Fibroblast of lung (primary cell): ENCODE measurements around the gene NPC1L1. TPM values are rescaled to one million over a fixed set of nuclear protein-coding genes. Genes with fewer than 3 reads are reported as not detected.

ENCODE experiments used
- DNase-seq, 2 donors: peaks; one replicate each; pipeline versions ENCODE4 v3.0.0 to v3.0.0-alpha.2; 2010; ENCODE audit warnings: low read depth in 2 of 2
- H2AFZ ChIP-seq: 2 replicates; pipeline ENCODE4 v1.5.1; 2012; ENCODE audit warnings: low read length, control low read depth, inconsistent platforms
- H3K27ac ChIP-seq: 2 replicates; pipeline ENCODE4 v1.5.1; 2011; ENCODE audit warnings: low read length, control low read depth; ENCODE audit not compliant: insufficient read depth
- H3K27me3 ChIP-seq: 2 replicates; pipeline ENCODE4 v1.5.1; 2011; ENCODE audit warnings: mild to moderate bottlenecking, low read length; ENCODE audit not compliant: control insufficient read depth, insufficient read depth
- H3K36me3 ChIP-seq: 2 replicates; pipeline ENCODE4 v1.5.1; 2011; ENCODE audit warnings: low read length; ENCODE audit not compliant: control insufficient read depth, insufficient read depth
- H3K4me1 ChIP-seq: 2 replicates; pipeline ENCODE4 v1.5.1; 2011; ENCODE audit warnings: low read length; ENCODE audit not compliant: control insufficient read depth, insufficient read depth; ENCODE audit errors: extremely low read depth
- H3K4me2 ChIP-seq: 2 replicates; pipeline ENCODE4 v1.5.1; 2011; ENCODE audit warnings: low read length, control low read depth; ENCODE audit not compliant: insufficient read depth; ENCODE audit errors: extremely low read depth
- H3K4me3 ChIP-seq, 4 experiments: fragments of 200-600 bp in 1 of 4; sonication (generic) in 1 of 4; replicated peaks in 1 of 4; 2 replicates each; pipeline ENCODE4 v1.5.1; 2011 to 2016; ENCODE audit warnings: low read length in 4 of 4, low read depth in 3 of 4, mild to moderate bottlenecking in 3 of 4, control low read depth in 2 of 4, inconsistent platforms in 1 of 4, mixed read lengths in 1 of 4; ENCODE audit not compliant: insufficient read depth in 1 of 4; ENCODE audit errors: control extremely low read depth in 1 of 4
- H3K79me2 ChIP-seq: 2 replicates; pipeline ENCODE4 v1.5.1; 2012; ENCODE audit warnings: mild to moderate bottlenecking, low read length, inconsistent platforms; ENCODE audit not compliant: control insufficient read depth, insufficient read depth
- H3K9ac ChIP-seq: 2 replicates; pipeline ENCODE4 v1.5.1; 2011; ENCODE audit warnings: mild to moderate bottlenecking, low read length, control low read depth; ENCODE audit not compliant: insufficient read depth
- H3K9me3 ChIP-seq: 2 replicates; pipeline ENCODE4 v1.5.1; 2012; ENCODE audit warnings: low read depth, low read length; ENCODE audit not compliant: control insufficient read depth, insufficient read depth
- H4K20me1 ChIP-seq: 2 replicates; pipeline ENCODE4 v1.5.1; 2011; ENCODE audit warnings: low read length; ENCODE audit not compliant: control insufficient read depth, insufficient read depth; ENCODE audit errors: extremely low read depth
- CTCF ChIP-seq, 2 donors: IDR thresholded peaks in 1 of 2; conservative IDR thresholded peaks in 1 of 2; 1 replicate in 1 of 2; 2 replicates in 1 of 2; pipeline ENCODE4 v1.5.1; 2011 to 2012; ENCODE audit warnings: low read length in 2 of 2, control low read depth in 1 of 2, inconsistent platforms in 1 of 2, low read depth in 1 of 2, mild to moderate bottlenecking in 1 of 2
- EZH2 ChIP-seq: IDR thresholded peaks from 2 replicates; pipeline ENCODE4 v1.5.1; 2012; ENCODE audit warnings: low read length, control low read depth, mild to moderate bottlenecking; ENCODE audit errors: missing control alignments
- polyA plus RNA-seq, 2 donors: library from polyadenylated mRNA; depleted of rRNA in 1 of 2; stranded (reverse) in 1 of 2; unstranded in 1 of 2; fragments of >200 nt; gene quantifications; 2 replicates each; pipeline ENCODE4 v1.2.1, GENCODE V29; 2011 to 2012; ENCODE audit warnings: missing spikeins in 1 of 2
- total RNA-seq: library from RNA; depleted of rRNA; stranded (reverse); fragments of >200 nt; gene quantifications from 2 replicates; pipeline ENCODE4 v1.2.1, GENCODE V29; 2014

NPC1L1 gene
- total and polyA plus RNA-seq, 2 donors (not counting 1 experiment from before 2014, with no cell fraction given), result under 0.01 to 0.05 TPM

GRCh38 chr7:44549457-44549856 is 8.3 kb upstream of the NPC1L1 start:
- peaks cover 5% of the 10 kb centered on the region for H3K27me3 ChIP-seq
- H3K36me3 ChIP-seq, result no peaks in the 10 kb centered on the region
- H3K4me2 ChIP-seq, result no peak overlapping the region
- H4K20me1 ChIP-seq, result no peaks in the 10 kb centered on the region
- TF ChIP-seq CTCF (conservative IDR thresholded peaks at IDR 0.05 in 1 of 2, IDR thresholded peaks at IDR 0.05 in 1 of 2; ENCODE audit: low read depth in 1 of 2, low read length in 2 of 2) (no peak), EZH2 (no peak)
- H3K4me1 ChIP-seq, result no peaks in the 10 kb centered on the region
- no peak for DNase-seq
- no peaks in the 10 kb centered on the region for H3K9me3 ChIP-seq
- no peak overlapping the region for H2AFZ ChIP-seq
- no peak overlapping the region for H3K4me3 ChIP-seq
- no peaks in the 10 kb centered on the region for H3K79me2 ChIP-seq
- H3K9ac ChIP-seq, result no peak overlapping the region
- no peak overlapping the region for H3K27ac ChIP-seq

- DNase-seq, result no peak
- Histone ChIP-seq H3K4me3 (no peak overlapping the region), H4K20me1 (no peaks in the 10 kb centered on the region), H3K36me3 (no peaks in the 10 kb centered on the region), H3K4me1 (no peaks in the 10 kb centered on the region), H3K9ac (no peak overlapping the region), H3K4me2 (no peak overlapping the region), H3K27ac (no peak overlapping the region), H3K9me3 (no peaks in the 10 kb centered on the region), H3K27me3 (peaks cover 5% of the 10 kb centered on the region), H3K79me2 (no peaks in the 10 kb centered on the region), H2AFZ (no peak overlapping the region)
- TF ChIP-seq CTCF (conservative IDR thresholded peaks at IDR 0.05 in 1 of 2, IDR thresholded peaks at IDR 0.05 in 1 of 2; ENCODE audit: low read depth in 1 of 2, low read length in 2 of 2) (no peak), EZH2 (no peak)
These were observed 7.8 kb upstream of the NPC1L1 start for GRCh38 chr7:44548893-44549292.

- Histone ChIP-seq H3K27ac (no peak overlapping the region), H3K4me2 (peak overlapping the region; percentile 44), H3K9me3 (no peaks in the 10 kb centered on the region), H3K4me1 (peaks cover 2% of the 10 kb centered on the region), H4K20me1 (no peaks in the 10 kb centered on the region), H3K4me3 (no peak overlapping the region), H2AFZ (no peak overlapping the region), H3K9ac (no peak overlapping the region), H3K36me3 (no peaks in the 10 kb centered on the region), H3K27me3 (peaks cover 5% of the 10 kb centered on the region), H3K79me2 (no peaks in the 10 kb centered on the region)
- no peak for TF ChIP-seq EZH2
- no peak for TF ChIP-seq CTCF (conservative IDR thresholded peaks at IDR 0.05 in 1 of 2, IDR thresholded peaks at IDR 0.05 in 1 of 2; ENCODE audit: low read depth in 1 of 2, low read length in 2 of 2)
- DNase-seq, result peak; percentile 6 to 12
These were observed 6.6 kb upstream of the NPC1L1 start for GRCh38 chr7:44547536-44548231.
